HG02840 (cell line): ENCODE data around the gene CST7.

ENCODE experiments used
- ATAC-seq: cut with Tn5 transposase; IDR thresholded peaks from one replicate; pipeline ENCODE4 v1.9.1; 2021; ENCODE audit warnings: mild to moderate bottlenecking, moderate library complexity, moderate number of reproducible peaks; ENCODE audit not compliant: unreplicated experiment, low FRiP score

Gene CST7

DNA sequence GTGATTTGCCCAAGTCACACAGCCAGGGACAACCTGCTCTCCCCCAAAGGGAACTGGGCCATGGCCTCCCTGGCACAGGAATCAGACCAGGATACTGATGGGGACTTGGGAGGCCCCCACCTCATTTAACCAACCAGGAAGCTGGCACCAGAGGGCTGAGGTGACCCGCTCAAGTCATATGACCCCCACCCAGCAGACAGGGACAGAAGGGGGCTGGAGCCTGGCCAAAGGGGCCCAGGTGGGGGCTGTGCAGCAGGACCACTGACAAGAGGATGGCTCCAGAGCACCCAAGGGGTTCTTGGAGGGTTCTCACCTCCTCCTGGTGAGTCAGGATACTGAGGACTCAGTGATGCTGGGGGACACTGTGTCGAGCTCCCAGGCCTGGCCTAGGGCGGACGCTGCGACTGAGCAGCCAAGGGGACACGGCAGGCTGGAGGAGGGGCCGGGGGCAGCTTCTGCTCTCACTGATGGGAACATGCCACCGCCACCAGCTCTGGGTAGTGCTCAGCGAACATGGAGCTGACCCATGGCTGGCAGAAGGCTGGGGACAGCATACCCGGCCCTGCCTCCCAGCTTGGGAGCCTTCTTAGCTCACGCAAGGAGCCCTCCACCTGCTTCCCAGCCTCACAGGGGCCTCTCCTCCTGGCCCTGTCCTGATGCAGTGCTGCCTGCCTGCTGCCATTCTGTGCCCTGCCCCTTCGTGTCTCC lies 1.2 kb downstream of the CST7 start:
- no peak for ATAC-seq

DNA sequence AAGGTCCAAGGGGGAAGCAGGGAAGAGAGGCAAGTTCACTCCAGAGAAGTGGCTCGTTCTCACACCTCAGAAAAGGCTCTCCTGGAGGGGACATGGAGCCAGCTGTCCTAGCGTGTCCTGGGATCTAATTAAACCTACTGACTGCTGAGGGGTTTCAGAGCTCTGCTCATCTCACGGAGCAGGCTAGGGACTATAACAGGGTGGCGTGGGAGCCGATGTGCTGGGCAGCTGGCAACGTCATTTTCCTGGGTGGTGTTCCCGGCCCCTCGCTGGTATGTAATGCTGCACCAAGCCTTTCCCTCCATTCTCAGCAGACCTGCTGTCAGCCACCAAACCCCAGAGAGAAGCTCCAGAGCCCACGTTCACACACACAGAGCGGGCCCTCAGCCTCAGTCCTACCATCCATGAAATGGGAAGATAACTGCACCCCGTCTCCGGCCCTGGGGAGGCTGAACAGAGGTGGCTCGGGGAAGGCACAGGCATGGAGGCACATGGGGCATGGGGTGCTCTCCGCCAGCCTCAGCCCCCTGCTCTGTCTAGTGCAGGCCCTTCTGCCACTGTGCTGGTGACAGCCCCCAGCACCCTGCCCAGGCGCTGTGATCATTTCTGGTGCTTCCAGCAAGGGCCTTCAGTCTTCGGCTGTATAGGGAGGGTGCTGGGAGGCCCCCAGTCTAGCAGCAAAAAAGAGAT lies 1.9 kb downstream of the CST7 start:
- no peak for ATAC-seq

DNA sequence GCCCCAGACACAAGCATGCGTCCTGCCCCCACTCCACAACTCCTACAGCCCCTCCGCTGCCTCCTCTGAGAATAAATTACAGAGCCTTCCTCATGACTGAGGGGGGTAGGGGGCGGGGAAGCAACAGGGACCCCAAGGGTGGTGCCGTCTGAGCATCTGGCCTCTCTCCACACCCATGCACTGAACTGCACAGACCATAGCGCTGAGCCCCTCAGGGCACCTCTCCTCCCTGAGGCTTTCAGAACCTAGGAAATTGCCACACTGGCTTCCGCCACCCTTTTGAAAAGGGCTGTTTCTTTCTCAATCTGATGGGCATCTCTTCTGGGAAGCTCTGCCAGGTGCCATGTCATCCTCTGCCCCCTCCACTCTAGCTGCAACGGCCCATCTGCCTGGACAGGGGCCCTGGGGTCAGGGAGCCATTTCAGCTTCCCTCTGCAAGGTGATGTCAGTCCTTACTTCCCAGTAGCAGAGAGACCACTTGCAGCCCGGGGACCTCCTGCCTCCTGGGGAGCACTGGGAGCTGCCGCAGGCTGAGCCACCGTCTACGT lies 2.5 kb downstream of the CST7 start:
- ATAC-seq: no peak

DNA sequence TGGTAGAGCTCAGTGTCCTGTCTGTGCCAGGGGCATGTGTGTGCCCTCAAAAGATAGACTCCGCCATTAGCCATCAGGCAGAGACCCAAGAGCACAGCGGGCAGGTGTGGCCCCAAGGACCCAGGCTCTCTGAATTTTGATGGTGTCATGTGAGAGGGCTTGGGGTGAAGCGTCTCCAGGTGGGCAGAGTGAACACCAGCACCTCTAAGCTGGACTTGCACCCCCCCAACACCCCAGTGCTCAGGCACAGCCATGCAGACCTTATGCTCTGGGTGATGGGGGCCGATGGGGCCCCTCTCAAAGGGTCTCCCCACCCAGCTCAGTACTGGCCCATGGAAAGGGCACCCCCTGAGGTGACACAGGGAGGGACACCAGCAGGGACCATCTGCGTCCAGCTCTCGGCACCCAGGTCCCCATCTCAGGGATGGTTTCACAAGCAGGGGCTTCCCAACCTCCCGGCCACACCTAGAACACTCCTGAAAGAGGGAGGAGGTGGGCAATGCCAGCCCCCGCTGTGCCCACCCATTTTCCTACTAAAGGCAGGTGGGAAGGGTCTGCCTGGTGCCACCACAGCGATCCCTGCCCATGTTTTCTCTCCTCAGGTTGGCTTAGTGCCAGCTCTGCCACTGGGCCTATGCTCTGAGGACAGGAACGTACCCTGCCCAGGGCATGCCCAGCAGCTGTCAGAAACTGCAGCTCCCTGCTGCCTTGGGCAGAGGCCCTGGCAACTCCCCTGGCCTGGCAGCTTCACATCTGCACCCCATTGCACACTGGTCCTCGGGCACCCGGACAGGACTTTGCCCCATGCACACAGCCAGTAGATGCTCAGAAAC lies 3.5 kb downstream of the CST7 start:
- no peak for ATAC-seq

DNA sequence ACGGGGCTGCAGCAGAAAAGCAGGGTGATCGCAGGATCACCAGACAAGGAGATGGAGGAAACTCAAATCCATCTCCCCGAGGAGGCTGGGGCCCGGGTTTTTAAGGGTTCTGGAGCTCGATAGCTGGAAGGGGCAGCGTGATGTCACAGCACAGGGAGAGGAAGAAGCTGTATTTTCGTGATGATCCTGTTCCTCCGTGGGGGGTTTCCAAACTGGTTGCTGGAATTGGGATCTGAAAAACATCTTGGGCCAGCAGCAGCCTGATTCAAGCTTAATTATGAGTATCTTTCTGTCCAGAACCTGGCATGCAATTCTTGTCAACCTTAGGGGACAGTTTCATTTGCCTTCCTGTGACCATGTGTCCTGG lies 4.1 kb downstream of the CST7 start:
- no peak for ATAC-seq

DNA sequence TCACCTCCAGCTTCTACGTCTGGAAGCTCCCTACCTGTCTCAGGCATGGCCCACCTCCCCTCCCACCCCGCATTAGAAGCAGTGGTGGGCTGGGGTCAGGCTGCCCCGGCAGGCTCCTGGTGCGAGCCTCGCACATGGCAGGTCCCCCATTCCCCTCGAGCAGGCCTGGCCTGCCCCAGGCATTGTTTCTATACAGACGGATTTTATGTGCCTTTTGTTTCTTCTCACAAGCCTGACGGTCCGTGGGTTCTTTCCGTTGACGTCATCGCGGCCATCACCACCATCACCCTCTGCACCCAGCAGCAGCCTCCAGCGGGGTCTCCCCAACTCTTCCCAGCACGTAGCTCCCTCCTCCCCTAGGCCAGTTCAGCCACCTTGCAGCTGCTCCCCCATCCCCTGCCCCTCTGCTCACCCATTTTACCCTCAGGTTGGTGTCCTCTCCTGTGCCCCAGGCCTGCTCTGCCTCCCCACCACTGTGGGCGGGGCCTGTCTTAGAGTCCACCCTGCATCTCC lies 4.6 kb downstream of the CST7 start:
- ATAC-seq: no peak

DNA sequence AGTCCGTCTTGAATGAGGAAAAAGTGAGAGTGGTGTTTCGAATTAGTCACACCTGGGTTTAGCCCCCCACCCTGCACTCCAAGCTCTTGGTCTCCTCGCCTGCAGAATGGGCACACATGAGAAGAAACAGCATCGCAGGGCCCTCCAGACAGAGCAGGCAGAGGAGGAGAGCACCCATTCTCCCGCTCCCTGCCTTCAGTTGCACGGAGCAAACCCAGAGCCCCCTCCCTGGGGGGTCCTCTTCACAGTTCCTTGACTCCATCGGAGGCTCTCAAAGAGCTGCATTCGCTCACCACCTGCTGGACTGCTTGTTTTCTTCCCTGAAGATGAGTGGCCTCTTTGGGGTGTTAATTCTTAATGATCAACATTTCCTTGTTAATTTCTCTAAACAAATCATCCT lies 5.1 kb downstream of the CST7 start:
- ATAC-seq: no peak

DNA sequence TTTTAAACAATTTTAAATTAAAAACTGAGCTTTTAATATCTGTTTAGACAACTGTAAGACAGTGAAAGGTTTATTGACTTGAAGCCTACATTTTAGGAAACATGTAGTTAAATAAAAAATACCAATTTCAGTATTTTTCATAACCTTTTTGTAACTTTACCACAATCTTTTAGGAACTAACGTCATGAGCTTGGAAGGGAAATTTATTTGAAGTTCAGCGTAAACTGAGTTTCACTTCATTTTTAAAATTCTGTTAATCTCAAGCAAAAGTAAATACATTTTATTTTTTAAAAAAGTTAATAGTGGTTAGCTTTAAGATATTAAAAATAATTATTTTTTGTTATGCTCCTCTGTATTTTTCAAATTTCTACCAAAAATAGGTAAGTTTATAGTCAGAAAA lies 5.5 kb downstream of the CST7 start:
- no peak for ATAC-seq

DNA sequence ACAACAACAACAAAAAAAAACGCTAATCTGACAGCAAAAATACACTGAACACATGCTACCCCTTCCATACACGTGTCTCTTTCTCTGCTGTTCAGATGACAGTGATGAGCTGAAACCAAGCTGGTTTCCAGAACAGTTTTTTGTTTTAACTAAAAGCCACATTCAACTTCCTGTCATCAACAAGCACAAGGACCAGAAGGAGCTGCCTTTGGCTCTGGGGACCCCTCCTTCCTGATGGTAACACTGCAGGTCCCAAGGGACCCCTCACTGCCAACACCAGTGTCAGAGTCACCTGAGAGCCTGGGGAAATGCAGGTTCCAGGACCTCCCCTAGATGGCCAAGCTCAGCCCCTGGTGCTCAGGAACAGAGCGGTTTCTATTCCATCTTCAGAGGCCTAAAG lies 6.0 kb downstream of the CST7 start:
- peak; percentile 61 for ATAC-seq

DNA sequence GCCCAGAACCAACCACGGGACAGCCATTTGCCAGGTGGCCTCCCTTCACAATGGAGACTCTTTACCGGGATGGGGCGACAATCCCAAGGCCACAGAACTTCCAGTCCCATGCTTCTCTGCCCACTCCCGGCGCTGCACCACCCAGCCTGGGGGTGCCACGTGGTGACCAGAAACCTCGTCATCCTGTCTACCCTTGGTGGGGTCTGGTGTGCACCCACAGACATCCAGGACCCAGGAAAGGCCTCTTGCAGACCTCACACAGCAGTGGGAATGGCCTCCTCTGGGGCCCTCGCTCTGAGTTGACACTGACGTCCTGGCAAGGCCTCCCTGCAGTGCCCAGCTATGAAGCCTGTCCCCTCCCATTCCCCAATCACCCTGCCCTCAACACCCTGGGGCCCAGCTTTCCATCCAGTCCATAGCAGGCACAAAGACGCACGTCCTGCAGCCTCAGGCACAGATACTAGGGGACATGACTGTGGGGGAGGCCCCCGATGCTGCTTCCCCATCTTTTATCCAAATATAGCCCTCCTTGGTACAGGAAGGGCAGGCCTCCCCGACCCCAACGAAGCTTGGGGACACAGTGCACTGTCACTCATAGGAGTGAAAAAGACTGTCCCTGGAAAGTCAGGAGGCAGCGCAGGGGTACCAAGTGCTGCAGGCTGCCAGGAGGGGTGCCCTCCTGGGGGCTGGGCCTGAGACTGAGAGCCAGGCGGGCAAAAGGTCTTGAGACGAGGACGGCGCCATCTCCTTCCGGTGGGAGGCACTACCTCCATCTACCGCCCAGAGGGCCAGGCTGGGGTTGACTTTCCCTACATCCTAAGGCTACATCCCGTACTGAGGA lies 7.2 kb downstream of the CST7 start:
- no peak for ATAC-seq

DNA sequence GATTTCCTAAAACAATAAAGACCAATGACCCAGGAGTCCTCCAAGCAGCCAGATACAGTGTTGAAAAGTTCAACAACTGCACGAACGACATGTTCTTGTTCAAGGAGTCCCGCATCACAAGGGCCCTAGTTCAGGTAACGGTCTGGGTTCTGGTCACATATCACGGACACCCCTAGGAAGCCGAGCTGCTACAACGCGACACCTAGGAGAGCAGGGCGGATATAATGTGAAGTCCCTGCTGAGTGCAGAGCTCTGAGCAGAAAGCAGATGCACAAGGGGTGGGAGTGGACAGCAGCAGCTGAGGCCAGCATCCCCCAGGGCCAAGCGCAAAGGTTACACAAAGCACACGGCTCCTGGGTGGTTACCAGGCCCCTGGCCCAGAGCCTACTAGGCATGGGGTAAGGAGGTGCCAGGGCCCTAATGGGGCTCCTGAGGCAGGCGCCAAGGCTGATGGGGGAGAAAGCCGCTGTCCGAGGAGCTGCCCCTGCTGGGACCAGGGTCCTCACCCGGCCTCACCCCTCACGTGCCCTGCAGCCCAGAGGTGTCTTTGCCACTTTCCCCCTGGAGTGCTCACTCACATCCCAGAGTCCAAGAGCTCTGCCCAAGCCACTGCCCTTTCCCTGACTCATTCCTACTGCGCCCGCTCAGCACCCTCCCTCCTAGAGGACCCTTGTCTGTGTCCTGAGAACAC lies 8.4 kb downstream of the CST7 start:
- no peak for ATAC-seq

DNA sequence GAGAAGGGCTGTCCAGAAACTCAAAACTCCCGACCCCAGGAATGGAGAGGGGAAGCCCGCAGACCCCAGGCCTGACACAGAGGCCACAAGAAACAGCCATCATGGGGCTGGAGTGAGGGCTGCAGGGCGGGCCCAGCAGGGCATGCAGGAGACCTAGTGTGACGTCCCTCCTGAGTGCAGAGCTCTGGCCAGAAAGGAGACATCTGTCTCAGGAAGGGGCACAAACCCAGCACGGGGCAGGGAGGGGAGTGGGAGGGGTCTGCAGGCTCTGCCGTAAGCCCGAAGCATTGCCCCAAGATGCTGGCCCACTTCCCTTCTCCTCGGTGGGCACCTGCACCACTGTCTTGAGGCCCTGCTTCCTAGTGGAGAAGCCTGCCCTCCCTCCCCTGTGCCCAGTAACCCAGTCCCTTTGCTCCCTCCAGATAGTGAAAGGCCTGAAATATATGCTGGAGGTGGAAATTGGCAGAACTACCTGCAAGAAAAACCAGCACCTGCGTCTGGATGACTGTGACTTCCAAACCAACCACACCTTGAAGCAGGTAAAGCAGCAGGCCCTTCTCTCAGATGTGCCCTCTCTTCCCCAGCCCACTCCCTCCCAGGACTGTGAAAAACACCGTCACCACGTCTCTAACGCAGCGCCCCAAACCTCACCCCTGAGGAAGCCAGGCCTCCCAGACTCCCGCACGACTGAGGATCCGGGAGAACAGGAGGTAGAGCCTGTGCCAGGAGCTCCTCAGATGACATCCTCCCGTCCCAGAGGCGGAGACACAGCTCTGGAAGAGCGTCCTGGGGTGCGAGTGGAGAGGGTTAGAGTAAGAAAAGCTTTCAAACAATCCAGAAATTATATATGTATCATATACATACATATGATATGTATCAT lies 9.7 kb downstream of the CST7 start:
- ATAC-seq: no peak

DNA sequence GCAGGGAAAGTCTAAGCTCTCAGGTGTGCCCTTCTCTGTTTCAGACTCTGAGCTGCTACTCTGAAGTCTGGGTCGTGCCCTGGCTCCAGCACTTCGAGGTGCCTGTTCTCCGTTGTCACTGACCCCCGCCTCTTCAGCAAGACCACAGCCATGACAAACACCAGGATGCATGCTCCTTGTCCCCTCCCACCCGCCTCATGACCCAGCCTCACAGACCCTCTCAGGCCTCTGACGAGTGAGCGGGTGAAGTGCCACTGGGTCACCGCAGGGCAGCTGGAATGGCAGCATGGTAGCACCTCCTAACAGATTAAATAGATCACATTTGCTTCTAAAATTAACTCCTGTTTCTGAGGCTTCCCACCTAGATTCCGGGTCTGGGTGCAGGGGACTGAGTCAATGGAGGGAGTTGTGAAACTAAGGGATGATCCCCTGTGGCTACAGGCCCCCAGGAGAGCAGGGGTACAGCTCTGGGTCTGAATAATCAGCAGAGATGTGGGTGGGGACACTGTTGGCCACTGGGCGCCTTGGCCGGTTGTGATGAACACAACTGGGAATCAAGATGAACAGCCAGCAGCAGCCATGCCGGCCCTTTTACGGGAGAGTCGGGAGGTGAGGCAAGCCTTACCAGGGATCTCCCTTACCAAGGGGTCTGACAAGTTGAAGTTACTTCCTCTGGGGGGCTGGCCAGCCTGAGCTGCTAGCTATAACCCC lies 10.7 kb downstream of the CST7 start:
- ATAC-seq: no peak

DNA sequence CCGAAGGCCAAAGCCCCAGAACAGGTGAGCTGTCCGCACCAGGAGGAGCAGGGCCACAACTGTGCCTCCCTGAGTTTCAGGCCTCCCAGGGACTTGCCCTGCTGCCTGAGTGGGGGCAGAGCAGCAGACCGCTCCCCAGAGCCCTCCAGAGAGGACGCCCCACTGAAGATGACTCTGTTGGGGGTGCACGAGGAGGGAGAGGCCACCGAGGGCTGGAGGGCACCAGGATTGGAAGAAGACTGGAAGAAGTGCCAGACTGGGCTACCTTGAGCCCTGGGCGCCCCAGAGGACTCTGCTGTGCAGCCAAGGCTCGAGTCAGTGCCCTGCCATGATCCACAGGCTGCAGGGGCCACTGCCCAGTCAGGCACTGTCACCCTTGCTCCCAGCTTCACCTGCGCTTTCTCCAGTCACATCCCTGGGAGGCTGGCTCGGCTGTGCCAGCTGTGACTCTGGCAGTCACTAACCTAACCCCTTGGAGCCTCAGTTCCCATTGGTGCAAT lies 11.3 kb downstream of the CST7 start:
- no peak for ATAC-seq

DNA sequence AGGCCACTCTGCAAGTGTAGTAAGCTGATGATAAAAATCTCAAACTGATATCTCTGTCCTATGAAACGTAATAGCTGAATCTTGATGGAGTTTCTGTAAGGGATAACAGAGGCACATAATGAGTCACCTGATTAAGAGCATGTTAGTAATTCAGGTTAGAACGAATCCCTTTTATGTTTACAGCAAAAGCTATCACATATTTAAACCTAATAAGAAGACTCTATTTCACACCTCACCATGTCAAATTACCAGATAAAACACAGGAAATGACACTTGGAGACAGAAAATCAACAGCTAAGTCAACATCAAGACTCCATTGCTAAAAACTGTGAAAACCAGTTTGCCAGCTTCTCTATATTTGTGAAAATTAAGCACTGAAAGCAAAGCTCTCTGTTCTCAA lies 11.8 kb downstream of the CST7 start:
- ATAC-seq: no peak

DNA sequence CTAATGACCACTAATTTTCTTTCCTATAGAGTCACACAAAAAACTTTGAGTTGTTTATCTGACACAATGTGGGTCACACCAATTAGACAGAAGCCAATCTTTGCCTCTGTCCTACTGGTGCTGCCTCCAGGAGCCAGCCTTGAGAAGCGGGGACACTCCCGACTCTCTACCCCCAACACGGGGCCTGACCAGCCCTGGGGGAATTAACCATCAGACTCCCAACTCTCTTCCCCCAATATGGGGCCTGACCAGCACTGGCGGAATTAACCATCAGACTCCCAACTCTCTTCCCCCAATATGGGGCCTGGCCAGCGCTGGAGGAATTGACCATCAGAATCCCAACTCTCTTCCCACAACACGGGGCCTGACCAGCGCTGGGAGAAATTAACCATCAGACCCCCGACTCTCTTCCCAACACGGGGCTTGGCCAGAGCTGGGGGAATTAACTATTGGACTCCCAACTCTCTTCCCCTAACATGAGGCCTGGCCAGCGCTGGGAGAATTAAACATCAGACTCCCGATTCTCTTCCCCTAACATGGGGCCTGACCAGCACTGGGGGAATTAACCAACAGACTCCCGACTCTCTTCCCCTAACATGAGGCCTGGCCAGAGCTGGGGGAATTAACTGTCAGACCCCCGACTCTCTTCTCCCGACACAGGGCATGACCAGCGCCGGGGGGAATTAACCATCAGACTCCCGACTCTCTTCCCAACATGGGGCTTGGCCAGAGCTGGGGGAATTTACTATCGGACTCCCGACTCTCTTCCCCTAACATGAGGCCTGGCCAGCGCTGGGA lies 12.5 kb downstream of the CST7 start:
- ATAC-seq: no peak

DNA sequence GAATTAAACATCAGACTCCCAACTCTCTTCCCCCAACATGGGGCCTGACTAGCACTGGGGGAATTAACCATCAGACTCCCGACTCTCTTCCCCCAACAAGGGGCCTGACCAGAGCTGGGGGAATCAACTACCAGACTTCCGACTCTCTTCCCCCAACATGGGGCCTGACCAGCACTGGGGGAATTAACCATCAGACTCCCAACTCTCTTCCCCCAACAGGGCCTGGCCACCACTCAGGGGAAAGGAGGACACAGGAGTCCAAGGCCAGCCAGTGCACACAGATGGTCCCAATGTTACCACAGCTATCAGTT lies 13.1 kb downstream of the CST7 start:
- ATAC-seq: no peak
